Sigmoid colon (tissue), 4 donors: Measurements from ENCODE around the gene IRAK1.

Experiments used
- CTCF ChIP-seq, 4 experiments: fragments of 450-650 bp in 3 of 4; fragments of 200-600 bp in 1 of 4; IDR thresholded peaks; one replicate each; pipeline ENCODE4 v1.5.1; 2016 to 2019; ENCODE audit warnings: antibody characterized with exemption in 4 of 4, mild to moderate bottlenecking in 3 of 4, moderate library complexity in 2 of 4
- POLR2A ChIP-seq, 2 donors: fragments of 450-650 bp; IDR thresholded peaks; one replicate each; pipeline ENCODE4 v1.6.1; 2016; ENCODE audit warnings: antibody characterized with exemption in 2 of 2, mild to moderate bottlenecking in 2 of 2, moderate library complexity in 2 of 2
- POLR2AphosphoS5 ChIP-seq, 4 donors: sonication (generic); formaldehyde crosslinking; IDR thresholded peaks; one replicate each; pipeline ENCODE4 v1.6.1; 2017; ENCODE audit warnings: antibody characterized with exemption in 4 of 4

- no peak for TF ChIP-seq CTCF (IDR thresholded peaks at IDR 0.05)
- no peak for TF ChIP-seq POLR2AphosphoS5 (IDR thresholded peaks at IDR 0.05)
- no peak for TF ChIP-seq POLR2A (IDR thresholded peaks at IDR 0.05)
Measured at GRCh38 chrX:154049209-154050112, 29.8 kb upstream of the IRAK1 start.
